ENCODE data around the gene MYO5B. TPM values are rescaled to one million over a fixed set of nuclear protein-coding genes. Genes with fewer than 3 reads are reported as not detected.
"Not testable (repeated sequence)": the region's sequence is repeated elsewhere in the genome, so short reads cannot be mapped to it uniquely, and the experiment has no call there.

MYO5B gene
- total and polyA plus RNA-seq, 2 experiments from 2014 or later, result 20.3 to 41.9 TPM

- H3K9me3 ChIP-seq (ENCODE audit: low read depth), result no peaks in the 10 kb centered on the region
- peaks cover 14% of the 10 kb centered on the region for H3K4me1 ChIP-seq (ENCODE audit: insufficient read depth)
- H3K9me2 ChIP-seq (replicated peaks; ENCODE audit: insufficient read depth), result no peaks in the 10 kb centered on the region
- WGBS (ENCODE audit: low lambda C conversion rate, missing lambda C conversion rate), result 18% methylated on average over 7 of the region's 7 CpGs
- no peak for TF ChIP-seq CTCF (IDR thresholded peaks at IDR 0.05; ENCODE audit: poor library complexity)
- H3K4me2 ChIP-seq, result peak overlapping the region; percentile 88
- H2AFZ ChIP-seq, result no peak overlapping the region
- no peaks in the 10 kb centered on the region for H3K36me3 ChIP-seq (replicated peaks; ENCODE audit: insufficient read depth, low read depth)
- H4K20me1 ChIP-seq (ENCODE audit: insufficient read depth, poor library complexity, severe bottlenecking), result no peaks in the 10 kb centered on the region
- peak overlapping the region; percentile 52 for H3K4me3 ChIP-seq
- no peak for DNase-seq (ENCODE audit: low spot score)
- peaks cover 78% of the 10 kb centered on the region for H3K79me2 ChIP-seq
- H3K27me3 ChIP-seq, result no peaks in the 10 kb centered on the region
- peak overlapping the region; percentile 99 for H3K27ac ChIP-seq
Measured at GRCh38 chr18:49811151-49811938, 383.6 kb downstream of the MYO5B start.

GRCh38 chr18:49808553-49809191 lies 386.3 kb downstream of the MYO5B start:
- H3K4me3 ChIP-seq; H3K9me2 ChIP-seq (replicated peaks; ENCODE audit: insufficient read depth); H3K4me2 ChIP-seq; H3K27me3 ChIP-seq; H3K27ac ChIP-seq; H3K9me3 ChIP-seq (ENCODE audit: low read depth); DNase-seq (ENCODE audit: low spot score); H3K36me3 ChIP-seq (replicated peaks; ENCODE audit: insufficient read depth, low read depth); H2AFZ ChIP-seq: not testable (repeated sequence)
- 95% methylated on average over 10 of the region's 10 CpGs for WGBS (ENCODE audit: low lambda C conversion rate, missing lambda C conversion rate)
- H3K79me2 ChIP-seq, result peaks cover 94% of the 10 kb centered on the region
- H4K20me1 ChIP-seq (ENCODE audit: insufficient read depth, poor library complexity, severe bottlenecking), result peaks cover 16% of the 10 kb centered on the region
- H3K4me1 ChIP-seq (ENCODE audit: insufficient read depth), result peaks cover 19% of the 10 kb centered on the region

DNA sequence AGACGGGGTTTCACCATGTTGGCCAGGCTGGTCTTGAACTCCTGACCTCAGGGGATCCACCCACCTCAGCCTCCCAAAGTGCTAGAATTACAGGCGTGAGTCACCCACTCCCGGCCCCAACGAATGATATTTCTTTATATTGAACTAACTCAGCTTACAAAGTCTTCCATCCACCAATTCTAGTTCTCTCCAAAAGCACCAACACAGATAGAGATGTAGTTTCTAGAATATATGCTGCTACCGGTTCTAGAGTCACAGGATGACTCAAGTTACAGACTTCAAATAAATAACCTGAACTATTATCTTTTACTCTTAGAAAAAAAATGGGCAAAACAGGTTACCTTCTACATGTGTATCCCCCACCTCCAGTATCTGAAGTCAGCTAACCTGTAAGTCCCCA lies 390.9 kb downstream of the MYO5B start:
- Histone ChIP-seq H4K20me1 (ENCODE audit: insufficient read depth, poor library complexity, severe bottlenecking) (peaks cover 16% of the 10 kb centered on the region), H3K27ac (no peak overlapping the region), H3K9me3 (ENCODE audit: low read depth) (no peaks in the 10 kb centered on the region), H3K4me1 (ENCODE audit: insufficient read depth) (peaks cover 5% of the 10 kb centered on the region), H3K79me2 (peaks cover 80% of the 10 kb centered on the region), H3K9me2 (replicated peaks; ENCODE audit: insufficient read depth) (no peaks in the 10 kb centered on the region), H2AFZ (no peak overlapping the region), H3K27me3 (no peaks in the 10 kb centered on the region), H3K4me3 (no peak overlapping the region), H3K4me2 (no peak overlapping the region), H3K36me3 (replicated peaks; ENCODE audit: insufficient read depth, low read depth) (no peaks in the 10 kb centered on the region)
- TF ChIP-seq EZH2phosphoT487 (IDR thresholded peaks at IDR 0.05; ENCODE audit: low read depth, severe bottlenecking, unreplicated experiment) (no peak), EZH2 (IDR thresholded peaks at IDR 0.05; ENCODE audit: borderline replicate concordance) (no peak), CTCF (IDR thresholded peaks at IDR 0.05; ENCODE audit: poor library complexity) (no peak)
- 89% methylated on average over 5 of the region's 5 CpGs for WGBS (ENCODE audit: low lambda C conversion rate, missing lambda C conversion rate)
- no peak for DNase-seq (ENCODE audit: low spot score)

DNA sequence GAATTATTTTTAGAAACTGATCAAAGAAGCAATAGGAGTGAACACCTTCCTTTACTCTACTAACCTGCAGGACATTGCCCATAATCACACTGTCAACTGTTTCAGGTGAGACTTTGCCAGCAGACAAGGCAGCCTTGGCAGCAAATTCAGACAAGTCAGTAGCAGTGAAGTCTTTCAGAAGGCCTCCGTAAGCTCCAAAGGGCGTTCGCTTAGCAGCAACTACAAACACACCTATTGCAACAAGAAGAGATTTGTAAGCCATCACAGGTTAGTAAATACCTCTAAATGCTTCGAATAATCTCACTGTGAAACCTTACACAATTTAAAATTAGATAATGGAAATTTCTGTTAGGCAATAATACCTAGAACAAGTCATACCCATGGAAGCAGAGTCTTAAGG lies 392.3 kb downstream of the MYO5B start:
- Histone ChIP-seq H3K4me1 (ENCODE audit: insufficient read depth) (peaks cover 5% of the 10 kb centered on the region), H3K9me3 (ENCODE audit: low read depth) (no peaks in the 10 kb centered on the region), H3K4me3 (no peak overlapping the region), H2AFZ (no peak overlapping the region), H3K9me2 (replicated peaks; ENCODE audit: insufficient read depth) (no peaks in the 10 kb centered on the region), H3K4me2 (no peak overlapping the region), H4K20me1 (ENCODE audit: insufficient read depth, poor library complexity, severe bottlenecking) (peaks cover 16% of the 10 kb centered on the region), H3K36me3 (replicated peaks; ENCODE audit: insufficient read depth, low read depth) (no peaks in the 10 kb centered on the region), H3K79me2 (peaks cover 79% of the 10 kb centered on the region), H3K27me3 (no peaks in the 10 kb centered on the region), H3K27ac (no peak overlapping the region)
- DNase-seq (ENCODE audit: low spot score), result peak; percentile 19
- 88% methylated on average over 4 of the region's 4 CpGs for WGBS (ENCODE audit: low lambda C conversion rate, missing lambda C conversion rate)
- no peak for TF ChIP-seq EZH2phosphoT487 (IDR thresholded peaks at IDR 0.05; ENCODE audit: low read depth, severe bottlenecking, unreplicated experiment)

GRCh38 chr18:49800491-49800890 lies 394.5 kb downstream of the MYO5B start:
- H3K36me3 ChIP-seq (replicated peaks; ENCODE audit: insufficient read depth, low read depth); H3K27me3 ChIP-seq; H3K27ac ChIP-seq; H3K9me3 ChIP-seq (ENCODE audit: low read depth); H3K4me1 ChIP-seq (ENCODE audit: insufficient read depth); H3K4me3 ChIP-seq; H2AFZ ChIP-seq; DNase-seq (ENCODE audit: low spot score); H3K9me2 ChIP-seq (replicated peaks; ENCODE audit: insufficient read depth); H3K4me2 ChIP-seq: not testable (repeated sequence)
- WGBS (ENCODE audit: low lambda C conversion rate, missing lambda C conversion rate), result 76% methylated on average over 5 of the region's 5 CpGs
- H4K20me1 ChIP-seq (ENCODE audit: insufficient read depth, poor library complexity, severe bottlenecking), result peaks cover 13% of the 10 kb centered on the region
- H3K79me2 ChIP-seq, result peaks cover 61% of the 10 kb centered on the region

- not testable (repeated sequence) for H3K4me2 ChIP-seq; H4K20me1 ChIP-seq (ENCODE audit: insufficient read depth, poor library complexity, severe bottlenecking); H2AFZ ChIP-seq; H3K27me3 ChIP-seq; H3K4me3 ChIP-seq; DNase-seq (ENCODE audit: low spot score); H3K4me1 ChIP-seq (ENCODE audit: insufficient read depth); H3K9me3 ChIP-seq (ENCODE audit: low read depth); H3K36me3 ChIP-seq (replicated peaks; ENCODE audit: insufficient read depth, low read depth); H3K27ac ChIP-seq; H3K9me2 ChIP-seq (replicated peaks; ENCODE audit: insufficient read depth)
- peaks cover 54% of the 10 kb centered on the region for H3K79me2 ChIP-seq
- WGBS (ENCODE audit: low lambda C conversion rate, missing lambda C conversion rate), result no CpG with 5 or more reads among the region's 29 CpGs
Measured at GRCh38 chr18:49799806-49800205, 395.1 kb downstream of the MYO5B start.

Measured in hepatocyte (in vitro differentiated cells).